GM12892 (cell line): ENCODE results near the gene CCDC61.

Experiments
- POLR2A ChIP-seq: IDR thresholded peaks from 2 replicates; pipeline ENCODE4 v1.6.1; 2011; ENCODE audit warnings: low read depth, low read length, control low read depth
- POLR2AphosphoS5 ChIP-seq: IDR thresholded peaks from 2 replicates; pipeline ENCODE4 v1.6.1; 2011; ENCODE audit warnings: low read depth, low read length, control low read depth

- TF ChIP-seq POLR2A (peak; percentile 87; the same call in 1 of the 2 replicates), POLR2AphosphoS5 (peak; percentile 81)
Observed at GRCh38 chr19:45994998-45995714, at the start of gene CCDC61.
